ENCODE results near the gene AGAP1.

Gene AGAP1

DNA sequence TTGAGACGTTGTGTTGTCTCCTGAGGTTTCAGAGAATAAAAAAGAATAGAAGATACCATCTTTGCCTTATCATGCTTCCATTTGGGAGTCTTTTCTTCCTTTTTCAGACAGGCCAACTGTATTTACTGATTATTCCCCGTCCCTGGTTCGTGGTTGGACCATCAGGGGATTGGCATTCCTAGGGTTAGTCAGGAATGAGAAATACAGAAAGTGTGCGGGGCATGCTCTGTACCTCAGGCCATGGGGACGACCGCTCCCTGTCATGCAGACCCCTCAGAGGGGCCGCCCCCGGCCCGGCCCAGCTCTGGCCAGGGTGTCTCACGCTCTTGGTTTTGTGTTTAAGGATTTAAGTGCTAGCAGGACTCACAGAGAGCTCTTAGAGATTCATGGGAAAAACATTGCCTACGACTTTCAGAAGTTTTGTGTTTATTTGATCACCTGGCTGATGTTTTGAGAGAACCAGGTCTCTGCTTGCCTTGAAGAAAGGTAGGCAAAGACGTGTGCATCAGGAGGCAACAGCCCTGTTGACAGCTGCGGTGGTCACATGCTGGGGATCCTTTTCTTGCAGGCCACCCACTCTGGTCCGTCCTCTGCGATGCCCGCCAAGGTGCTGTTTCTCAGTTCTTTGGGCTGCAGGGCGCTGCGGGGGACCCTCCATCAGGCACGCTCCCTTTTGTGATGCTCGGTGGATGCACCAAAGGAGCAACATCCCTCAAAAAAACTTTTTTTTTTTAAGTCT, 317.8 kb downstream of the AGAP1 start:
- DNase-seq (ENCODE audit: low read depth) = no peak

DNA sequence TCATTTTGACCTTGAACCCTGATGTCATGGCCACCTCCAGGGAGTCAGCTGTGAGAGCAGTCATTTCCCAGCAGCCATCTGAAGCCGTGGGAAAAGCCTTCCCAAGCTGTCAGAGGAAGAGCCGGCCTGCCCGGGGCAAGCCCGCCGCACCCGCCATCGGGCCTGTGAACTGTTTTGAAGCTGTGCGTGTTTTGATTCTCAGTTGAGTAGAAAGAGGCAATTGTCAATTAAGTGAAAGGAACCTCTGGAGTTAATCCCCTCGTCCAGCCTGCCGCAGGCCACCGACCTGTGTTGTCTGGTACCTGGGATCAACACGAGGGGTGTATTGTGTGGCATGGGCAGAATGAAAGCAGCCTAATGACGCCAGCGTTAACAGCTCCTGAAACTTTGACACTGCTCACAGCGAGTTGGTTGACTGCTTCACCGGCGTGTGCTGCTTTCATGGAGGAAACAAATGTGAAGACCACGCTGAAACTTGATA, 318.4 kb downstream of the AGAP1 start:
- DNase-seq (ENCODE audit: low read depth) = no peak

DNA sequence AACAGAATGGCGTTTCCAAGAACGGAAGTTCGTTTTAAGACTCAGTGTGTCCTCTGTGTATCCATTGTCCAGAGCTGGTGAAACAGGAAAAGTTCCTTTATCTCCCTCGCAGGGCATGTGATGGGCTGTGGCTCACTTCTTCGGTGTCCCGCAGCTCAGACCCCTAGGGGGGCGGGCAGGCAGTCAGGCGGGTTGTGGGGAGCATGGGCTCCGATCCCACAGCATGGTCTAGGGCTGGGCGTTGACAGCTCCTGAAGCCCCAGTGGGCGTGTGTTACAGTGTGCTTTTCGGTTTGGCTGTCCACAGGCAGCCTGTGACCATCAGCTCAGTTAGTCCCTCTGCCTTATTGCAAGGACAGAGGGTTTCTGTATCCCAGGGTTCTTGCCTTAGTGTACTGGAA, 319.6 kb downstream of the AGAP1 start:
- DNase-seq (ENCODE audit: low read depth) = no peak

DNA sequence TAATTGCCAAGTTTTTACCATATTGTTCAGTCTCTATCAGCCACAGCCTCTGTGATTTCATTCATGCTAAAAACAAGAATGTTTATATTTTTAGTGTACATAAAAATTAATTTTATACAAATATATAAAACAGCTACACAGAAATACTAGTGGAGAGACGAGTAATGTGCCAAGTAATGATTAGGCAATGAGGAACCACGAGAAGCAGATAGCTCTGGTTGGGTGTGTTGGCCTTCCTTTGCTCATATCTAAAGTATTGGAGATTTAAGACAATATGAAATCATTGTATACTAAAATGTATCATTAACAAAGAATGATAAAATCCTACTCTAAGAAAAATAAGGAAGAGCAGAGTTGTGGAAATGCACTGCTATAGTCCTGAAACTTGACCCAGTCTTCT, 326.7 kb downstream of the AGAP1 start:
- DNase-seq (ENCODE audit: low read depth) = no peak

DNA sequence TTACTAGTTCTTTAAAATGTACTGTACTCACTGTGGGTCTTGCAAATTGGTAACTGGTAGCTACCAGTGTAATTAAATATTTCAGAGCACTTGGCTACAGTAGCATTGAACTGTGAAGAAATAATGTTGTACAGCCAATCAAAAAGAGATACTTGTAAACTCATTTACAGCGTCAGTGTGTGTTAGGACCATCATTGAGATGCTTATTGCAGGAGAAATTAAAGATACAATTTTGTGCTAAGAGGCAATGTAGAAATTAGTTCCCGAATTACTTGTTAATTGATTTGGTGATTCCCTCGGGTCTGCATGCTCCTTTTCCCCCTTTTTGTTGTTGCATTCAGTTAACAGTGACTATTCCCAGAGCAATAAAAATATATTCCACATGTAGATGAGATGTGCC, 330.5 kb downstream of the AGAP1 start:
- DNase-seq (ENCODE audit: low read depth) = no peak

DNA sequence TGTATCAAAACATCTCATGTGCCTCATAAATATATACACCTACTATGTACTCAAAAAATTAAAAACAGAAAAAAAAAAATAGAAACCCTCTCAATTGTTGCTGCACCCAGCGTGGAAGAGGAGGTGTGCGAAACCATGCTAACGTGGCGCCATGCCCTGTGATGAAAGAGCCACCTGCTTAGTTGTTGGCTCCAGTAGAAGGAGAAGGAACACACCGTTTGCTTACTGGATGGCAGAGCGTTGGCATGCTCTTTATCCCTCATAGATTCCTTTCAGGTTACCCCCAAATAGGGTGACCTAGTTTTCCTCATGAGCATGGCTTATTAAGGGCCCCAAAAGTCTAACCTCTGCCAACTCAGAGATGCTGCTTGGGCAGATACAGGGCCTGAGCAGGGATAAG, 332.1 kb downstream of the AGAP1 start:
- DNase-seq (ENCODE audit: low read depth) = no peak

DNA sequence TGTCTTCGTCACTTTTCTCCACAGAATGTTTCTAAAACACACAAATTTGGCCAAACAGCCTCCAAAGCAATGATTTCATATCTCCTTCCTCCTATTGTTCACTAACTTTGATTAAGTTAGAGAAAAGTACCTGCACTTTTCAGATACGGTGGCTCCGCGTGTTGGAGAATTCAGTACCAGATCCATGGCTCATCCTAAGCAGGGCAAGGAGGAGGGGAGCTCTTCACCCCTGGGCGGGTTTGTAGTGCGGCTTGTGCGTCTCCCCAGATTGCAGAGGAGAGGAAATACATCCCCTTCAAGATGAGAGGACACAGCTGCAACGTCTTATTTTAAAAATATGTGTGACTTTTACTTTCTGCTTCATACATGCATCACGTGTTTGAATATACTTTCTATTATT, 333.0 kb downstream of the AGAP1 start:
- DNase-seq (ENCODE audit: low read depth) = no peak

DNA sequence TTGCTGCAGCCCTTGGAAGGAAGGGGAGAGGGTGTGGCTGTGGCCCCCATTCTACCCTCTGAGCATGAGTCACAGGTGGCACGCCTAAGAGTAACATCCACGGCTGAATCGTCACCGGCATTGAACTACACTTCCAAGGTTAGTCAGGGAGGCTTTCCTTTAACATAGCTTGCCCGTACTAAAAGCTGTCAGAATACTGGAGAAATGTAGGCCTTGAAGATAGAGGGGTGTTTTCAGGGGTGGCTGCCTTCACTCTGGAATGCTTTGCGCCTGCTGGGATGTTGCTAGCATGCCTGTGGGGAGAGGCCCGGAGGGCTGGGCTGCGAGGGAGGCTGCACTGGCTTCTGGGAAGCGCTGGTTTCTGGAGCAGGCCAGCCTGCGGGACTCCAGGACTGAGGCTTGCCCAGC, 333.7 kb downstream of the AGAP1 start:
- no peak for DNase-seq (ENCODE audit: low read depth)

DNA sequence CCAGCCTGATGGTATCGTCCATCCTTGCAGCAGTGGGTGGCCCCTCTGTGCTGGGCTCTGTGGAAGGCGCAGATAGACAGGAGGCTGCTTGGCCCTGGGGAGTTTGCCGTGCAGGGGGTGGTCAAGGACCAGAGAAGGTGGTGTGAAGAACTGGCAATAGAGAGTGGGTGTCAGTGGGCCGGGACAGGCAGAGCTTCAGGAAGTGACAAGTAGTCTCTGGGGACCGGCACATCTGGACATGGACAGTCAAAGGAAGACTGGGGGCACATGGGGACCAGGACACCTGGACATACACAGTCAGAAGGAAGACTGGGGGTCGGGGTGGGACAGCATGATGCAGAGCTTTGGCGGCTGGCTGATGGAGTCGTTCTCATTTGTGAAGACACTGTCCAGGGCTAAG, 335.9 kb downstream of the AGAP1 start:
- DNase-seq (ENCODE audit: low read depth) = no peak

DNA sequence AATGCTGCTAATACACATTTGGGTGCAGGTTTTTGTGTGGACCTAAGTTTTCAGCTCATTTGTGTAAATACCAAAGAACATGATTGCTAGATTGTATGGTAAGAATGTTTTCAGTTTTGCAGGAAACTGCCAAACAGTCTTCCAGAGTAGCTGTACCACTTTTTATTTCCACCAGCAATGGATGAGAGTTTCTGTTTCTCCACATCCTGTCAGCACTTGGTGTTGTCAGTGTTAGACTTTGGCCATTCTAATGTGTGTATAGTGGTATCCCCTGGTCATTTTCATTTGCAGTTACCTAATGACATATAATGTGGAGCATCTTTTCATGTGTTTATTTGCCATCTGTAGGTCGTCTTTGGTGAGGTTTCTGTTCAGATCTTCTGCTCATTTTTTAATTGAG, 337.9 kb downstream of the AGAP1 start:
- DNase-seq (ENCODE audit: low read depth) = no peak

DNA sequence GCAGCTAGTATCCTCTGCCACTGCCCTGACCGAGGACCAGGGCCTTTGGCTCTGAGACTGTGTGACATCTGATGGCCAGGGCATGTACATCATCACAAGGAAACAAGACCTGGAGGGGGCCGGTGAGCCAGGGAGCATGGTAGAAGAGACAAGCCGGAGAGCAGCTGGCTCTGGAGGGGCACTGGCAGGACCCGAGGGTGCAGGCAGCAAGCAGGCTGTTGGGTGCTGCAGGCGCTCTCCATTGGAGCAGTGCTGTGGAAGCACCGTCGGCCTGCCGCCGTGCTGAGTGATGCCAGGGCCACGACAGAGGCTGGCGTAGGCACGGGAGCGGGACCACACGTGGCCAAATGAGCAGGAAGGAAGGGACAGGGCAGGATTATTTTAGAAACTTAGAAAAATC, 339.1 kb downstream of the AGAP1 start:
- DNase-seq (ENCODE audit: low read depth) = no peak

DNA sequence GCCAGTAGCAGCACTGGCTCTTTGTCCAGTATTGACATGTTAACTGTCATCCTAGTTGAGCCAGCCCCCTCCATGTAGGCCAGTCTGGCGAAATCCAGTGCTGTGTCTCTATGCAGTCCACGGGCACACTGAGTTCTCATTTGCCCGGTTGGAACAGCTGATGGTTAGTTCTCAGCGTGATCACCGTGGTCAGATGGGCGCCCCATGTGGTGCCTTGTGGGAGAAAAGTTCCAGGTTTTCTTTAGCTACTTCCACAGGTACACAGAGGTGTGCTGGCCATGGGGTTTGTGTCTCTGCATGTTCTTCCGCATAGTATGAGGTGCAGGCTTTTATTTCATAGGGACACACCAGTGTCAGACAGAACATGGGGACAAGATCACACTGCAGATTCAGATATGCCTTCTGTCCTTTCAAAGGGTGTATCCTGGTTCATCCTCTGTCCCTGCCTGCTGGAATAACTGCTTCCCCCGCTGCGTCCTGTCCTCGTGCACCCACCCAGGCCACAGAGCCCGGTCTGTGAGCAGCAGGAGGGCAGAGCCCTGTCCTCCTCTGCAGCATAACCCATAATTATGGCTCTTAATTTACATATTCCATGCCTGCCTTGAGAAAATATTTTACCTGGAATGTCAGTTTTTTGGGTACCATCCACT, 340.3 kb downstream of the AGAP1 start:
- DNase-seq (ENCODE audit: low read depth) = no peak

DNA sequence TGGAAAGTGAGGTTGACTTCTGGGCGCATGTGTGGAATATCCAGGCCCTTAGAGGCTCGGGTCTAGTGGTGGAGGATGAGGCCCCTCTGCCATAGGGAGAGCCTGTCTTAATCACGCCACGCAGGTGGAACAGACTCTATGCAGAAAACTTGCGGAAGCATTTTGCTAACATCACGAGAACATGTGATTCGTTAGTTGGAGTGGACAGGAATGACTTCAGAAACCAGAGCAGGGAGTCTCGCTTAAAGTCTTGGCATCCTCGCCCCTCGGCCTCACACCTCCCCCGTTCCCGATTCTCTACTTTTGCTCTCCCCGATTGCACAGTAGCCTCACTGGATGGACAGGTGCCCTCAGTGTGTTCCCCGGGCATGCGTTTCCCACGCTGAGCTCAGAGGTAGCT, 340.9 kb downstream of the AGAP1 start:
- no peak for DNase-seq (ENCODE audit: low read depth)

DNA sequence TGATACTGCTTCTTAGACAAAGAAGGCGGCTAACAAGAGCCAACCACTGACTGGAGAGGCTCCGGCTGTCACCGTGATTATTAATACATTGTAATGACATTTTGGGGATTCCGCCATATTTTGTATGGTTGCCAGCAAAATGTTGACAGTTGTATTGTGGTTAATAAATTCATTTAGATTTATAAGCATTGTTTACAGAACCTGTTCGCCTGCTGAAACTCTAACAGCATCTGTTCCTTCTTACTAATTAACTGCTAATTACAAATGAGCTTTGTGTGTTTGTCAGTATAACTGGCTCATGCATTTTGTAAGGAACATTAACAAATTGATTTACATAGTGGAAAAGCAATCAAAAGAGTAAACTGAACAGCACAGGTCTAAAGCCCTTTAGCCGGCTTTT, 342.0 kb downstream of the AGAP1 start:
- DNase-seq (ENCODE audit: low read depth) = no peak

DNA sequence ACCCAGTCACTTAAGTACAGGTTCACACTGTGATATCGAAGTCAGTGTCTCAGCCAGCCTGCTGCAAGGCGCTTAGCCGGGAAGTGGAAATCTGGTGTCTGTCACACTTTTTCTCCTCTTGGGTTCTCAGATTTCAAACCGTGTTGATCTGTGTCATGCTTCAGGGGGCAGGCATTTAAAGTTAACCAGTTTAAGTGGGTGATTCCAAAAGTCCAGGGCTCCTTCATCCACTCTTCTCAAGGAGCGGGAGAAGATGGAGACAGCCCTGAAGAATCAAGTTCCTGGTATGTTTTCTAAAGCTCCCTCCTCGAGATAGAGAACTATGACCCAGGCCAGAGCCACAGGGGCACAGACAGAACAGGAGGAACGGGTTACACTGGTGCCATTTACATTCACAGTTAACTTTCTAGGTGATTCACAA, 342.7 kb downstream of the AGAP1 start:
- no peak for DNase-seq (ENCODE audit: low read depth)

DNA sequence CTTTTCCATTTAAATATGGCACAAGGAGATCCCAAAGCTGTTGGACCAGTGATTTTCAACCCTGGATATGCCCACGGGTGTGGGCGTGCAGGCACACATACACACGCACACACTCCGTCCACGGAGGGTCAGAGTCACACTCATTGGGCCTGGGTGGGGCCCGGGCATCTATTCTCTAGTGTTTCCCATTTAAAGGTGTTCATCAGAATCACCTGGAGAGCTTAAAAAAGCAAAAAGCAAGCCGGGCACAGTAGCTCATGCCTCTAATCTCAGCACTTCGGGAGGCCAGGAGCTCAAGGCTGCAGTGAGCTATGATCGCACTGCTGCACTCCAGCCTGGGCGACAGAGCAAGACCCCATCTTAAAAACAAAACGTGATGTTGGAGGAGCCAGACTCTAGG, 345.4 kb downstream of the AGAP1 start:
- DNase-seq (ENCODE audit: low read depth) = no peak

DNA sequence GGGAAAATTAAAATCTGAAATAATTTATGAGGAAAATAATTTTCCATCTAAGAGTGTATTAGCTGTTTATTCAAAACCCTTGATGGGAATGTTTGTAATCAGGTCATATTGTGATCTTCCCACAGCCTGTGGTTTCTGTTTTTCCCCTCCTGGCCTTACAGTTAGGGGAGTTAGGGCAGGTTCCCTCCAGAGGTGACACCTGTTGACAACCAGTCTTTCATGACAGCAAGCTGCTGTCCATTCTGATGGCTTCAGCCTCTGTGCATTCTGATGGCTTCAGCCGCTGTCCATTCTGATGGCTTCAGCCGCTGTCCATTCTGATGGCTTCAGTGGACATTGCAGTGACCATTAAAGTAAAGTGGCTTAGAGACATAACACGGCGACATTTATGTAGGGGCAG, 346.1 kb downstream of the AGAP1 start:
- no peak for DNase-seq (ENCODE audit: low read depth)

DNA sequence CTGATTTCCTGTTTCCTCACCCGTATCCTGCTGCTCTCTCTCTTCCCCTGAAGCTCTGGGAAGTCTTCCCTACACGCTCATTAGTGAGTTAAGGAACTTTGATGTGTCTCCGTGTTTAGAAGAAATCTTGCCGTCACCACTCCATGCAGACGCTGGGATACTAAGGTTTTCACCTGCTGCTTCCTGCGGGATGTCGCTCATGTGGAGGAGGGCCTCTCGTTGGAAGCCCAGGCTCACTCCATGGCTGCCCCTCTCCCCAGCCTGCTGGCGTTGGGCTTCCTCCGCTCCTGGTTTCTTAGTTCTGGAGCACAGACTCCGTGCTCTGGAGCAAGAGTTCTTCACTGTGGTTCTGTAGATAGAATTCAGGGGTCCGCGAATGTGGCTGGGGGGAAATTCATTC, 348.0 kb downstream of the AGAP1 start:
- no peak for DNase-seq (ENCODE audit: low read depth)

DNA sequence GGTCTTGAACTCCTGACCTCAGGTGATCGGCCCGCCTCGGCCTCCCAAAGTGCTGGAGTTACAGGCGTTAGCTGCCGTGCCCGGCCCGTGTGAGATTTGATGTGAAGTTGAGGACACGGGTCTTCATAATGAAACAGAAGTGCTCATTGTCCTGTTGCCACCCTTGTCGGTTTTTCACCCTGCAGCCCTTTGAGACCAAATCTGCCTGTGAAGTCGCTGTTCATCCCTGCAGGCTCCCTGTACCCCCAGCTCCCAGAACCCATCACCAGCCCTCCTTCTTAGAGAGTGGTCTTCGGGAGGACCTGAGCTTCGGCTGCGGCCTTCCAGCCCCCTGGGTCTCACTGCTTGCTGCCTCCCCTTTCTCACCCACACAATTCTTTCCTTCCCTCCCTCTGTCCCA, 349.1 kb downstream of the AGAP1 start:
- no peak for DNase-seq (ENCODE audit: low read depth)

DNA sequence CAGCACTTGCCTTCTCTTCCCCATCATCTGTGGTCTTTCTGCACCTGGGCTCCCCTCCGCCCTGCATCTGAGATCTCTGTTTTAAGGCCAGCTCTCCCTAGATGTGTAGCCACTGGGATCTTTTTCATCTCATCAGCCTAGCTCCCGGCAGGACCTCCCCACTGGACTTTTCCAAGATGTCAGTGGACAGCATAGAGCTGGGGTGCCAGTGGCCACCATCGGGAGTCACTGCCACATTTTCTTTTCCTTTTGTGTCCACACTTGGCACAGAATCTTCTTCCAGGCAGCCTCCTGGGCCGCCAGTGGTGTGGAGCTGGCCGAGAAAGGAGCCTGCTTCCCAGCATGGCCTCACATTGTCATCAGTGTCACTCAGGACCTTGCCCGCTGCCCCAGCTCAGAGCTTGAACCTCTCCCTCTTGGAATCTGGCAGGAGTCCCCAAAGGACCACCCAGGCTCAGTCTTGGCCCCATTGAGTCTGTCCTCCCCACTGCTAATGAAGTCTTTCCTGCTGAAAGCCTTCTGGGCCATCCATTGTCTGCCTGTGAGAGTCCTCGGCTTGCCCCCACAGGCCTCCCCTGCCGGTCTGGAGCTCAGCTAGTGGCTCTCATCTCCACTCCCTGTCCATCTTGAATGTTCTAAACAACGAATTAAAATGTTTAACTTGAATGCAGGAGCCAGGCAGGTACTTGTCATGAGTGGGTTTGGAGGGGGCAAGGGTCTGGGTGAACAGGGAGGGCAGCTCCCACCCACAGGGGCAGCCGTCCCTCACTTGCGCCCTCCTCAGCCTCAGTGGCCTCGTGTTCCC, 349.9 kb downstream of the AGAP1 start:
- no peak for DNase-seq (ENCODE audit: low read depth)

DNA sequence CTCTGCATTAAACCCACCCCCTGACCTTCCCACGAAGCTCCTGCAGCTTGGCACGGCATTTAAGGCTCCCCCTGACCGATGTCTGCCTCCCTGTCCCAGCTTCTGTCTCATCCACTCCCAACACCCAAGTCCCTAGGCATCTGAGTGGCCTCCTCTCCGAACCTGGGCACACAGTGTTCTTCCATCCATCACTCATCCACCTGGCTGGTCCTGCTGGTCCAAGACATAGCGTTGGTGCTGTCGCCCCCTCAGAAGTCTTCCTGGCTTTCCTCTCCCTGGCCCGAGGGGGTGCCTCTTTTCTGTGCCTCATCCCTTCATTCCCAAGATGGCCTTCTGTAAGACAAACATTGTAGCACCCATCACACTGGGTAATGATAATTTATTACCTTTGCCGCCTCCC, 350.7 kb downstream of the AGAP1 start:
- no peak for DNase-seq (ENCODE audit: low read depth)

DNA sequence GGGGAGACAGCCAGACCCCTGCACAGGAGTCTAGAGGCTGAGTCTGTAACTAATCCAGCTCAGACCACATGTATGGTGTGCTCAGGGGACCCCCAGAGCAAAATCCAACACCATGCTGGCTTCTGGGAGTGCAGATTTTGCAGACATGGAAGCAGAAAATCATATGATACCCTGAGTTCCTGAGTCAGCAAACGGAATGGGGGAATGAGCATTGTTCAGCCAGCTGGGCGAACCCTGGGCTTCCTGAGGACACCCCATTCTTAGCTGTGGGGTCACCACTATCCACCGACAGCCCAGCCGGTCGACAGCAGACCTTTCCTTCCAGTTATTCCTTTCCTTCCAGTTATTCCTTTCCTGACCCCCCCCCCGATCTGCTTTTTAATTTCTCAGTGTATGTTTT, 351.4 kb downstream of the AGAP1 start:
- DNase-seq (ENCODE audit: low read depth) = no peak

DNA sequence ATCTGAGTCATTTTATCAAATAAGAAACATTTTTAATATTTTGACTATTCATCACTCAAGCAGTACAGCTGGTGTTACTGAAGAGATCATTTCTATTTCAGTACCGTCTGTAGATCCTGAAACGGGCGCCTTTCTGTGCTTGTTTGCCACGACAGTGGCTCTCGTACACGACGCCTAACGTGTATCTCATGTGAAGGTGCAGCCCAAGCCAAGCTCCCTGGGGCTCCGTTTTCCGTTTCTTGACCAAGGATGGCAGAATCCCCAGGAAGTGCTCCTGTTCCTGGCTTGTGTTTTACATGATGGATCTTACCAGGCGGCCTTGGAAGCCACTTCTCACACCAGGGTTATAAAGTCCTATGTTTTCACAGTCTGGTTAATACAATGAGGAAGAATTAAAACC, 353.7 kb downstream of the AGAP1 start:
- DNase-seq (ENCODE audit: low read depth) = no peak
